H9 (cell line): ENCODE results near the gene GHR. TPM values are rescaled to one million over a fixed set of nuclear protein-coding genes. Genes with fewer than 3 reads are reported as not detected.

Experiments
- DNase-seq: peaks from one replicate; pipeline ENCODE4 v3.0.0-alpha.2; 2017
- H2AFZ ChIP-seq: one replicate; pipeline ENCODE4 v1.6.1; 2013; ENCODE audit warnings: mild to moderate bottlenecking, low read length, control low read depth, moderate library complexity
- H2AK5ac ChIP-seq: 2 replicates; pipeline ENCODE4 v1.6.1; 2013; ENCODE audit warnings: low read length, control low read depth, mixed read lengths; ENCODE audit not compliant: insufficient read length
- H2BK120ac ChIP-seq: one replicate; pipeline ENCODE4 v1.6.1; 2013; ENCODE audit warnings: low read depth, mild to moderate bottlenecking, low read length, control low read depth, inconsistent platforms; ENCODE audit not compliant: poor library complexity, severe bottlenecking
- H2BK12ac ChIP-seq: 2 replicates; pipeline ENCODE4 v1.6.1; 2013; ENCODE audit warnings: low read length, control low read depth, mixed read lengths, low read depth; ENCODE audit not compliant: insufficient read length
- H2BK15ac ChIP-seq: 2 replicates; pipeline ENCODE4 v1.6.1; 2013; ENCODE audit warnings: low read depth, low read length, control low read depth
- H2BK20ac ChIP-seq: one replicate; pipeline ENCODE4 v1.6.1; 2013; ENCODE audit warnings: low read depth, mild to moderate bottlenecking, low read length, control low read depth, inconsistent platforms; ENCODE audit not compliant: poor library complexity, severe bottlenecking
- H2BK5ac ChIP-seq: 2 replicates; pipeline ENCODE4 v1.6.1; 2013; ENCODE audit warnings: low read length, control low read depth, mixed read lengths; ENCODE audit not compliant: insufficient read length
- H3K14ac ChIP-seq: 2 replicates; pipeline ENCODE4 v1.6.1; 2013; ENCODE audit warnings: low read length, control low read depth; ENCODE audit not compliant: insufficient read depth
- H3K18ac ChIP-seq: 2 replicates; pipeline ENCODE4 v1.6.1; 2013; ENCODE audit warnings: low read depth, mild to moderate bottlenecking, mixed read lengths, low read length, control low read depth; ENCODE audit not compliant: insufficient read length
- H3K23ac ChIP-seq: 2 replicates; pipeline ENCODE4 v1.6.1; 2013; ENCODE audit warnings: low read length, control low read depth, mixed read lengths, low read depth; ENCODE audit not compliant: insufficient read length
- H3K23me2 ChIP-seq: 2 replicates; pipeline ENCODE4 v1.6.1; 2013; ENCODE audit warnings: low read depth, mild to moderate bottlenecking, mixed read lengths, low read length, control low read depth; ENCODE audit not compliant: insufficient read length, poor library complexity, severe bottlenecking
- H3K27ac ChIP-seq: 2 replicates; pipeline ENCODE4 v1.5.1; 2013; ENCODE audit warnings: low read length, control low read depth, mixed read lengths, low read depth; ENCODE audit not compliant: insufficient read length
- H3K27me3 ChIP-seq: 2 replicates; pipeline ENCODE4 v1.6.1; 2013; ENCODE audit warnings: low read length, control low read depth, inconsistent platforms; ENCODE audit not compliant: insufficient read depth
- H3K4ac ChIP-seq: 2 replicates; pipeline ENCODE4 v1.6.1; 2013; ENCODE audit warnings: low read depth, mild to moderate bottlenecking, control low read depth, inconsistent platforms, low read length, moderate library complexity
- H3K4me1 ChIP-seq: 2 replicates; pipeline ENCODE4 v1.6.1; 2013; ENCODE audit warnings: low read length, control low read depth, inconsistent platforms; ENCODE audit not compliant: insufficient read depth
- H3K4me2 ChIP-seq: 2 replicates; pipeline ENCODE4 v1.6.1; 2013; ENCODE audit warnings: low read length, control low read depth, mixed read lengths; ENCODE audit not compliant: insufficient read length, insufficient read depth
- H3K56ac ChIP-seq: 2 replicates; pipeline ENCODE4 v1.6.1; 2013; ENCODE audit warnings: low read depth, mild to moderate bottlenecking, mixed read lengths, low read length, control low read depth; ENCODE audit not compliant: insufficient read length
- H3K79me1 ChIP-seq: 2 replicates; pipeline ENCODE4 v1.6.1; 2013; ENCODE audit warnings: low read depth, mild to moderate bottlenecking, moderate library complexity, low read length, control low read depth, inconsistent platforms; ENCODE audit not compliant: insufficient read depth, poor library complexity, severe bottlenecking
- H3K79me2 ChIP-seq: 2 replicates; pipeline ENCODE4 v1.6.1; 2013; ENCODE audit warnings: low read length, control low read depth, inconsistent platforms; ENCODE audit not compliant: insufficient read depth
- H3K9ac ChIP-seq: 2 replicates; pipeline ENCODE4 v1.6.1; 2013; ENCODE audit warnings: low read length, control low read depth, mixed read lengths; ENCODE audit not compliant: insufficient read length; ENCODE audit errors: extremely low read depth
- H3K9me3 ChIP-seq: one replicate; pipeline ENCODE4 v1.6.1; 2013; ENCODE audit warnings: low read depth, low read length, inconsistent platforms; ENCODE audit not compliant: control insufficient read depth
- H3T11ph ChIP-seq: one replicate; pipeline ENCODE4 v1.6.1; 2013; ENCODE audit warnings: mild to moderate bottlenecking, low read length, control low read depth, inconsistent platforms
- H4K20me1 ChIP-seq: one replicate; pipeline ENCODE4 v1.6.1; 2013; ENCODE audit not compliant: control insufficient read depth, insufficient read length, insufficient read depth
- H4K5ac ChIP-seq: 2 replicates; pipeline ENCODE4 v1.6.1; 2013; ENCODE audit warnings: low read depth, mild to moderate bottlenecking, mixed read lengths, low read length, control low read depth; ENCODE audit not compliant: insufficient read length
- H4K8ac ChIP-seq: replicated peaks from 2 replicates; pipeline ENCODE4 v1.6.1; 2013; ENCODE audit warnings: low read length, control low read depth, mixed read lengths, low read depth; ENCODE audit not compliant: insufficient read length
- H4K91ac ChIP-seq: 2 replicates; pipeline ENCODE4 v1.6.1; 2013; ENCODE audit warnings: low read depth, mild to moderate bottlenecking, moderate library complexity, mixed read lengths, low read length, control low read depth; ENCODE audit not compliant: insufficient read length
- H3K27ac Mint-ChIP-seq, 3 experiments: 2 replicates in 2 of 3; 3 replicates in 1 of 3; pipeline ENCODE4 v1.8.0; 2020 to 2021; ENCODE audit warnings: mixed read lengths in 3 of 3, mild to moderate bottlenecking in 1 of 3, moderate library complexity in 1 of 3
- H3K27me3 Mint-ChIP-seq: 2 replicates; pipeline ENCODE4 v1.8.0; 2021; ENCODE audit warnings: low read depth, mild to moderate bottlenecking, moderate library complexity, mixed read lengths
- H3K36me3 Mint-ChIP-seq, 3 experiments: 2 replicates in 2 of 3; 3 replicates in 1 of 3; pipeline ENCODE4 v1.8.0; 2020 to 2021; ENCODE audit warnings: low read depth in 3 of 3, mixed read lengths in 3 of 3; ENCODE audit not compliant: insufficient read depth in 1 of 3
- H3K4me1 Mint-ChIP-seq, 2 experiments: 2 replicates each; pipeline ENCODE4 v1.8.0; 2020; ENCODE audit warnings: mixed read lengths in 2 of 2
- H3K4me3 Mint-ChIP-seq, 2 experiments: 2 replicates in 1 of 2; 3 replicates in 1 of 2; pipeline ENCODE4 v1.8.0; 2020 to 2021; ENCODE audit warnings: mild to moderate bottlenecking in 2 of 2, mixed read lengths in 2 of 2, moderate library complexity in 1 of 2
- H3K9me3 Mint-ChIP-seq, 2 experiments: 2 replicates in 1 of 2; 3 replicates in 1 of 2; pipeline ENCODE4 v1.8.0; 2020; ENCODE audit warnings: mild to moderate bottlenecking in 2 of 2, mixed read lengths in 2 of 2, moderate library complexity in 1 of 2
- CTCF ChIP-seq: fragments of 200-600 bp; sonication (generic); conservative IDR thresholded peaks from 3 replicates; pipeline ENCODE4 v1.8.0; 2021; ENCODE audit warnings: antibody characterized with exemption, mild to moderate bottlenecking
- WGBS: extraction: QIAGEN DNeasy Blood & Tissue Kit; methylation state at CpG from one replicate; pipeline ENCODE4 v1.1.7; 2013; ENCODE audit warnings: missing lambda C conversion rate, low lambda C conversion rate, mixed read lengths; ENCODE audit not compliant: insufficient read length; ENCODE audit errors: extremely low coverage; 5-methylcytosine and 5-hydroxymethylcytosine counted together
- total RNA-seq: library from RNA; stranded (reverse); gene quantifications from 2 replicates; pipeline ENCODE4 v1.2.1, GENCODE V29; 2021

Gene GHR
- total RNA-seq, 1 experiment from 2014 or later: 0.20 TPM

- no peak overlapping the region for H3K4ac ChIP-seq
- no peak for TF ChIP-seq CTCF
- no peaks in the 10 kb centered on the region for H3K27me3 Mint-ChIP-seq
- no peak overlapping the region for H3K18ac ChIP-seq
- H4K5ac ChIP-seq: no peak overlapping the region
- no peaks in the 10 kb centered on the region for H3K23me2 ChIP-seq
- no peak overlapping the region for H2AFZ ChIP-seq
- no peak overlapping the region for H4K91ac ChIP-seq
- H3K56ac ChIP-seq: no peak overlapping the region
- no peaks in the 10 kb centered on the region for H3K4me1 Mint-ChIP-seq
- H3K27me3 ChIP-seq: no peaks in the 10 kb centered on the region
- H3K9ac ChIP-seq: no peak overlapping the region
- no peak overlapping the region for H2BK20ac ChIP-seq
- no peak overlapping the region for H2BK5ac ChIP-seq
- no CpG with 5 or more reads among the region's 5 CpGs for WGBS
- DNase-seq: no peak
- no peak overlapping the region for H3K27ac Mint-ChIP-seq
- no peak overlapping the region for H3K23ac ChIP-seq
- H3K4me1 ChIP-seq: no peaks in the 10 kb centered on the region
- no peaks in the 10 kb centered on the region for H3K9me3 Mint-ChIP-seq
- no peak overlapping the region for H3K4me3 Mint-ChIP-seq
- H2BK120ac ChIP-seq: no peak overlapping the region
- no peak overlapping the region for H3K14ac ChIP-seq
- H4K20me1 ChIP-seq: no peaks in the 10 kb centered on the region
- no peak overlapping the region for H3T11ph ChIP-seq
- H3K36me3 Mint-ChIP-seq: no peaks in the 10 kb centered on the region
- H4K8ac ChIP-seq: no peak overlapping the region
- H2BK15ac ChIP-seq: no peak overlapping the region
- no peak overlapping the region for H3K4me2 ChIP-seq
- H3K79me2 ChIP-seq: no peaks in the 10 kb centered on the region
- H3K79me1 ChIP-seq: no peaks in the 10 kb centered on the region
- no peak overlapping the region for H3K27ac ChIP-seq
- H3K9me3 ChIP-seq: no peaks in the 10 kb centered on the region
- no peak overlapping the region for H2AK5ac ChIP-seq
- no peak overlapping the region for H2BK12ac ChIP-seq
Observed at GRCh38 chr5:42566652-42567295, 143.5 kb downstream of the GHR start.
